GM12878 (cell line): ENCODE results near the gene NEO1. TPM values are rescaled to one million over a fixed set of nuclear protein-coding genes. Genes with fewer than 3 reads are reported as not detected.

Source experiments
- ATAC-seq: fragments of 200-7000 bp; cut with Tn5 transposase; 3 replicates; pipeline ENCODE4 v1.9.1; 2020; ENCODE audit warnings: mild to moderate bottlenecking, moderate library complexity
- BruUV-seq: library from RNA; stranded (reverse); fragments of 400-500 nt; replicated peaks from 2 replicates; lab custom pipeline; 2021; lab: Mats Ljungman, UMichigan
- CTCF ChIA-PET: fragments of 300-600 bp; sonication (Branson Sonifier 250); formaldehyde crosslinking; extraction: SDS; loops from one replicate; lab custom pipeline; 2021; ENCODE audit warnings: inconsistent platforms; lab: Yijun Ruan, JAX
- POLR2A ChIA-PET: fragments of 350-600 bp; formaldehyde crosslinking; extraction: SDS; loops from one replicate; lab custom pipeline; 2021; ENCODE audit warnings: inconsistent platforms; lab: Charles Lee
- RAD21 ChIA-PET: fragments of 300-600 bp; sonication (Branson Sonifier 250); formaldehyde crosslinking; loops from one replicate; lab custom pipeline; 2023; ENCODE audit warnings: antibody characterized with exemption; ENCODE audit not compliant: unreplicated experiment; lab: Charles Lee
- SMC1A ChIA-PET: fragments of 300-600 bp; sonication (Branson Sonifier 250); formaldehyde crosslinking; loops from one replicate; lab custom pipeline; 2023; ENCODE audit not compliant: unreplicated experiment, uncharacterized antibody; lab: Charles Lee
- DNase-seq: peaks from one replicate; pipeline ENCODE4 v3.0.0-alpha.2; 2011; ENCODE audit warnings: low read depth, low spot score
- FAIRE-seq: peaks from 3 replicates; lab custom pipeline; 2011; peaks lifted over from hg19 to GRCh38; lab: Jason Lieb, UNC
- H2AFZ ChIP-seq: 2 replicates; pipeline ENCODE4 v1.6.0; 2011; ENCODE audit warnings: low read depth, low read length, control low read depth; ENCODE audit not compliant: control insufficient read depth
- H3K27ac ChIP-seq: 2 replicates; pipeline ENCODE4 v1.5.1; 2011; ENCODE audit warnings: control low read depth; ENCODE audit not compliant: control insufficient read depth, insufficient read depth
- H3K27me3 ChIP-seq, 2 experiments: replicated peaks in 1 of 2; 2 replicates each; pipeline versions ENCODE4 v1.6.0 to v1.6.1; 2011; ENCODE audit warnings: low read length in 1 of 2; ENCODE audit not compliant: control insufficient read depth in 2 of 2, insufficient read depth in 2 of 2
- H3K36me3 ChIP-seq, 2 experiments: 2 replicates each; pipeline ENCODE4 v1.5.1; 2011; ENCODE audit warnings: low read length in 1 of 2; ENCODE audit not compliant: control insufficient read depth in 2 of 2, insufficient read depth in 2 of 2
- H3K4me1 ChIP-seq: 2 replicates; pipeline ENCODE4 v1.6.1; 2011; ENCODE audit warnings: mild to moderate bottlenecking, low read length, moderate library complexity, mixed read lengths; ENCODE audit not compliant: control insufficient read depth, insufficient read depth
- H3K4me2 ChIP-seq: 2 replicates; pipeline ENCODE4 v1.6.0; 2011; ENCODE audit warnings: control low read depth; ENCODE audit not compliant: control insufficient read depth, insufficient read depth
- H3K4me3 ChIP-seq: fragments of 200-600 bp; sonication (generic); 2 replicates; pipeline ENCODE4 v1.5.1; 2016
- H3K79me2 ChIP-seq: 2 replicates; pipeline ENCODE4 v1.6.0; 2011; ENCODE audit warnings: low read length; ENCODE audit not compliant: control insufficient read depth, insufficient read depth
- H3K9ac ChIP-seq: 2 replicates; pipeline ENCODE4 v1.8.0; 2011; ENCODE audit warnings: low read length, control low read depth, mixed read lengths; ENCODE audit not compliant: control insufficient read depth, insufficient read depth
- H3K9me3 ChIP-seq: replicated peaks from 3 replicates; pipeline ENCODE4 v1.5.1; 2011; ENCODE audit warnings: mild to moderate bottlenecking, low read length; ENCODE audit not compliant: control insufficient read depth, insufficient read depth
- H4K20me1 ChIP-seq: 2 replicates; pipeline ENCODE4 v1.6.0; 2011; ENCODE audit not compliant: control insufficient read depth, insufficient read depth
- HDAC2 ChIP-seq: fragments of 200-600 bp; sonication (generic); IDR thresholded peaks from 2 replicates; pipeline ENCODE4 v1.6.1; 2017
- IRF4 ChIP-seq: IDR thresholded peaks from 2 replicates; pipeline ENCODE4 v1.6.1; 2011; ENCODE audit warnings: low read depth, low read length
- NR2F1 ChIP-seq: fragments of 450-650 bp; conservative IDR thresholded peaks from 2 replicates; pipeline ENCODE4 v1.6.1; 2017; ENCODE audit warnings: mild to moderate bottlenecking
- RAD21 ChIP-seq: IDR thresholded peaks from 2 replicates; pipeline ENCODE4 v1.6.1; 2011; ENCODE audit warnings: mild to moderate bottlenecking, low read depth, low read length, moderate library complexity; ENCODE audit not compliant: insufficient read depth
- SMC3 ChIP-seq: IDR thresholded peaks from 2 replicates; pipeline ENCODE4 v1.6.1; 2011; ENCODE audit warnings: low read length, improper control_type of control experiment, borderline replicate concordance
- WGBS: methylation state at CpG from one replicate; pipeline ENCODE4 v1.1.6; 2016; ENCODE audit warnings: low lambda C conversion rate; ENCODE audit not compliant: insufficient replicate concordance, insufficient coverage; ENCODE audit errors: missing lambda C conversion rate; 5-methylcytosine and 5-hydroxymethylcytosine counted together
- in situ Hi-C: fragments of 300-500 bp; cut with MboI; formaldehyde crosslinking; loops from 9 replicates; pipeline ENCODE4 v1.14.3; 2018; ENCODE audit warnings: mixed read lengths
- intact Hi-C: fragments of 100-400 bp; cut with micrococcal nuclease; formaldehyde crosslinking; loops from one replicate; pipeline ENCODE4 v1.14.2; 2022; ENCODE audit not compliant: unreplicated experiment
- polyA plus RNA-seq, 11 experiments: library from polyadenylated mRNA; depleted of rRNA in 4 of 11; unstranded in 6 of 11; stranded (reverse) in 5 of 11; fragments of >200 nt; fragmentation: Nextera tagmentation in 4 of 11; fragmentation: Illumina TruSeq in 1 of 11; extraction: Ambion mirVana in 4 of 11; extraction: Trizol in 1 of 11; gene quantifications; 1 replicate in 1 of 11; 2 replicates in 10 of 11; pipeline versions ENCODE4 v1.2.1 to v1.2.3, GENCODE V29; 2011 to 2016; ENCODE audit warnings: inconsistent platforms in 2 of 11, missing spikeins in 2 of 11, low read depth in 1 of 11
- total RNA-seq, 4 experiments: library from RNA; depleted of rRNA in 3 of 4; stranded (reverse); fragments of >200 nt in 3 of 4; fragmentation: Illumina TruSeq in 1 of 4; extraction: Trizol in 1 of 4; gene quantifications; 2 replicates each; pipeline versions ENCODE4 v1.2.1 to v1.2.3, GENCODE V29; 2013 to 2021
- TF ChIP-seq, protein P1 (sequence below): fragments of 450-650 bp; formaldehyde crosslinking; IDR thresholded peaks from 2 replicates; pipeline ENCODE4 v1.4.0; 2022; ENCODE audit warnings: mild to moderate bottlenecking, moderate library complexity
- TF ChIP-seq, protein P2 (sequence below): fragments of 150-350 bp; IDR thresholded peaks from 2 replicates; pipeline ENCODE4 v1.6.1; 2014; ENCODE audit warnings: mild to moderate bottlenecking, low read depth, low read length
- TF ChIP-seq, protein P3 (sequence below), 3 experiments: IDR thresholded peaks in 2 of 3; conservative IDR thresholded peaks in 1 of 3; 2 replicates each; pipeline ENCODE4 v1.5.1; 2011; ENCODE audit warnings: low read depth in 3 of 3, low read length in 3 of 3, mild to moderate bottlenecking in 3 of 3, control low read depth in 2 of 3, moderate library complexity in 2 of 3, inconsistent platforms in 1 of 3, mixed read lengths in 1 of 3; ENCODE audit not compliant: control insufficient read depth in 2 of 3, insufficient read depth in 1 of 3; ENCODE audit errors: extremely low read depth in 1 of 3

The NEO1 gene
- total and polyA plus RNA-seq, 10 of the 15 experiments (the other 5 are each of a cell fraction or from before 2014, with no cell fraction given) = 0.03 to 2.0 (median 0.32) TPM

DNA sequence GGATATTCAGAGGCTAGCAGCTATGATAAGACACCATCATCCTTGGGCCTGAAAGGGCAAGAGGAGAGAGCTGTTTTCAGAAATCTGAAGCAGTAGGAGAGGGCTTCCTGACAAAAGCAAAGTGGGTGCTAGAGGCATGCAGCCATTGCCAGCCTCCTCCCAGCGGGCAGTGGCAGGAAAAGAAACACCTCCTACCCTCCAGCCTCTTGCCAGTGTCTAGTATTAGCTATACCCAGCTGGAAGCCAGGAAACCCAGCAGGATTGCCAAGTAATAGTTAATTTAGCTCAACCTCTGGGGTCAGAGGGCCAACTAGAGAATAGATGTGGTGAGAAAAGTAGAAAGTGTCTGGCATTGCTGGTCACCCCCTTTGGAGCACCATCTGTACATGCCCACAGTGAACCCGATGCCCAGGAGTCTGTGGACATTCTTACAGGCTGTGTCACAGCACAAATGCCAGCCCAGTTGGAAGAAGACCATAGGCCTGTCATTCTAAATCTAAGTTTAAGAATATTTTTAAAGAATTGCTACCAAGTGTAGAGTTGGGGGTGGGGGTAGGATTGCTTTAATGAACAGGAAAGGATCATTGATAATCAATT is 231.2 kb downstream of the NEO1 start (continued):
- TF ChIP-seq HDAC2 (no peak), NR2F1 (no peak)

DNA sequence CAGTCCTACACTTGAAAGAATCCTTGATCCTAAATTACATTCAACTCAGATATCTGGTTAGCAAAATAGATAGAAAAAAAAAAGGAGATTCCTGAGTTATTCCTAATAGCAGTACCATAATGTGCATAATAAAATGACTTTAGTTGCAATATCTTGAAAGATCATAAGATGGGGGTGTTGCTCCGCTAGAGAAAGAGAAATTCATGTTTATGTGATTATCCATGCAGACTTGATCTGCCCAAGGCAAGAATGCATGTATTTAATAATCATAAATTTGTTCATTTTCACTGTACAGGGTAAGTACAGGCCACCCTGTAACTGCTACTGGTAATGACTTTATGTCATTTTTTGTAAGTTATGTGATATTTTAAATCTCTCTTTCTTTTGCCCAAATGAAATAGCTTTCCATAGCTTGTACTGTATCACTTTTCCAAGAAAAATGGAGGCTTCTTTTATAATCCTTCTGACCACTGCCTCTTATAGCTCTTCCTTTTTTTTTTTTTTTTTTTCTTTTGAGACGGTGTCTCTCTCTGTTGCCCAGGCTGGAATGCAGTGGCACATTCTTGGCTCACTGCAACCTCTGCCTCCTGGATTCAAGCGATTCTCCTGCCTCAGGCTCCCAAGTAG is 231.9 kb downstream of the NEO1 start:
- no peak for DNase-seq
- intact Hi-C loops (no loop called here), in situ Hi-C loops (no loop called here)
- 0 out of 3 replicates have a peak, but pooled peaks have one; percentile 27 for ATAC-seq
- no peaks in the 10 kb centered on the region for H3K36me3 ChIP-seq
- RAD21 ChIA-PET = no interaction called here
- no peak for TF ChIP-seq IRF4
- TF ChIP-seq, protein P1, sequence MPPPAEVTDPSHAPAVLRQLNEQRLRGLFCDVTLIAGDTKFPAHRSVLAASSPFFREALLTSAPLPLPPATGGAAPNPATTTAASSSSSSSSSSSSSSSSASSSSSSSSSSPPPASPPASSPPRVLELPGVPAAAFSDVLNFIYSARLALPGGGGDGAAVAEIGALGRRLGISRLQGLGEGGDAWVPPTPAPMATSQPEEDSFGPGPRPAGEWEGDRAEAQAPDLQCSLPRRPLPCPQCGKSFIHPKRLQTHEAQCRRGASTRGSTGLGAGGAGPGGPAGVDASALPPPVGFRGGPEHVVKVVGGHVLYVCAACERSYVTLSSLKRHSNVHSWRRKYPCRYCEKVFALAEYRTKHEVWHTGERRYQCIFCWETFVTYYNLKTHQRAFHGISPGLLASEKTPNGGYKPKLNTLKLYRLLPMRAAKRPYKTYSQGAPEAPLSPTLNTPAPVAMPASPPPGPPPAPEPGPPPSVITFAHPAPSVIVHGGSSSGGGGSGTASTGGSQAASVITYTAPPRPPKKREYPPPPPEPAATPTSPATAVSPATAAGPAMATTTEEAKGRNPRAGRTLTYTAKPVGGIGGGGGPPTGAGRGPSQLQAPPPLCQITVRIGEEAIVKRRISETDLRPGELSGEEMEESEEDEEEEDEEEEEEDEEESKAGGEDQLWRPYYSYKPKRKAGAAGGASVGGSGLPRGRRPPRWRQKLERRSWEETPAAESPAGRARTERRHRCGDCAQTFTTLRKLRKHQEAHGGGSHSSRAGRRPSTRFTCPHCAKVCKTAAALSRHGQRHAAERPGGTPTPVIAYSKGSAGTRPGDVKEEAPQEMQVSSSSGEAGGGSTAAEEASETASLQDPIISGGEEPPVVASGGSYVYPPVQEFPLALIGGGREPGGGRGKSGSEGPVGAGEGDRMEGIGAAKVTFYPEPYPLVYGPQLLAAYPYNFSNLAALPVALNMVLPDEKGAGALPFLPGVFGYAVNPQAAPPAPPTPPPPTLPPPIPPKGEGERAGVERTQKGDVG (CRISPR knock-in tag) = no peak
- TF ChIP-seq, protein P2, sequence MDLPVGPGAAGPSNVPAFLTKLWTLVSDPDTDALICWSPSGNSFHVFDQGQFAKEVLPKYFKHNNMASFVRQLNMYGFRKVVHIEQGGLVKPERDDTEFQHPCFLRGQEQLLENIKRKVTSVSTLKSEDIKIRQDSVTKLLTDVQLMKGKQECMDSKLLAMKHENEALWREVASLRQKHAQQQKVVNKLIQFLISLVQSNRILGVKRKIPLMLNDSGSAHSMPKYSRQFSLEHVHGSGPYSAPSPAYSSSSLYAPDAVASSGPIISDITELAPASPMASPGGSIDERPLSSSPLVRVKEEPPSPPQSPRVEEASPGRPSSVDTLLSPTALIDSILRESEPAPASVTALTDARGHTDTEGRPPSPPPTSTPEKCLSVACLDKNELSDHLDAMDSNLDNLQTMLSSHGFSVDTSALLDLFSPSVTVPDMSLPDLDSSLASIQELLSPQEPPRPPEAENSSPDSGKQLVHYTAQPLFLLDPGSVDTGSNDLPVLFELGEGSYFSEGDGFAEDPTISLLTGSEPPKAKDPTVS = no peak
- peak; percentile 16; the same call in 1 of the 2 replicates for TF ChIP-seq SMC3
- TF ChIP-seq RAD21 = peak; percentile 48
- TF ChIP-seq, protein P3, sequence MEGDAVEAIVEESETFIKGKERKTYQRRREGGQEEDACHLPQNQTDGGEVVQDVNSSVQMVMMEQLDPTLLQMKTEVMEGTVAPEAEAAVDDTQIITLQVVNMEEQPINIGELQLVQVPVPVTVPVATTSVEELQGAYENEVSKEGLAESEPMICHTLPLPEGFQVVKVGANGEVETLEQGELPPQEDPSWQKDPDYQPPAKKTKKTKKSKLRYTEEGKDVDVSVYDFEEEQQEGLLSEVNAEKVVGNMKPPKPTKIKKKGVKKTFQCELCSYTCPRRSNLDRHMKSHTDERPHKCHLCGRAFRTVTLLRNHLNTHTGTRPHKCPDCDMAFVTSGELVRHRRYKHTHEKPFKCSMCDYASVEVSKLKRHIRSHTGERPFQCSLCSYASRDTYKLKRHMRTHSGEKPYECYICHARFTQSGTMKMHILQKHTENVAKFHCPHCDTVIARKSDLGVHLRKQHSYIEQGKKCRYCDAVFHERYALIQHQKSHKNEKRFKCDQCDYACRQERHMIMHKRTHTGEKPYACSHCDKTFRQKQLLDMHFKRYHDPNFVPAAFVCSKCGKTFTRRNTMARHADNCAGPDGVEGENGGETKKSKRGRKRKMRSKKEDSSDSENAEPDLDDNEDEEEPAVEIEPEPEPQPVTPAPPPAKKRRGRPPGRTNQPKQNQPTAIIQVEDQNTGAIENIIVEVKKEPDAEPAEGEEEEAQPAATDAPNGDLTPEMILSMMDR (IDR thresholded peaks at IDR 0.05 in 2 of 3, conservative IDR thresholded peaks at IDR 0.05 in 1 of 3; ENCODE audit: control insufficient read depth in 2 of 3, extremely low read depth in 1 of 3, insufficient read depth in 1 of 3, low read depth in 3 of 3, low read length in 3 of 3) = peak; percentile 5 to 37 (median 14); a peak in 2 of 6 replicates
- H3K27me3 ChIP-seq = no peaks in the 10 kb centered on the region
- H3K27ac ChIP-seq = no peak overlapping the region
- CTCF ChIA-PET = interaction anchor here (0.7 to 1.1 kb wide), 3 partner anchors 9 to 44 kb away, joined by 3 read pairs; no protein-coding TSS in a partner anchor
- H3K9me3 ChIP-seq = no peaks in the 10 kb centered on the region
- no TSS peak for BruUV-seq
- H2AFZ ChIP-seq = no peak overlapping the region
- SMC1A ChIA-PET = interaction anchor here (0.9 to 2.0 kb wide), 3 partner anchors 11 to 422 kb away, joined by 3 to 5 read pairs (median 5); no protein-coding TSS in a partner anchor
- no peak overlapping the region for H3K4me2 ChIP-seq
- no peak overlapping the region for H3K9ac ChIP-seq
- no peaks in the 10 kb centered on the region for H3K4me1 ChIP-seq
- POLR2A ChIA-PET = no interaction called here
- no peak overlapping the region for H3K4me3 ChIP-seq
- no peaks in the 10 kb centered on the region for H4K20me1 ChIP-seq
- 79% methylated on average over 2 of the region's 3 CpGs for WGBS
- no peaks in the 10 kb centered on the region for H3K79me2 ChIP-seq
- no peak for FAIRE-seq
